Breast epithelium (tissue), 4 donors: ENCODE results near the gene OTUD7B. TPM values are rescaled to one million over a fixed set of nuclear protein-coding genes. Genes with fewer than 3 reads are reported as not detected.
A peak's percentile ranks its signal among the peaks of the same experiment; 100 is the strongest.

Experiments
- DNase-seq, 2 donors: peaks; one replicate each; pipeline ENCODE4 v3.0.0-alpha.2; 2019; ENCODE audit warnings: low spot score in 2 of 2
- H3K27ac ChIP-seq, 2 donors: fragments of 200-600 bp; sonication (generic) in 1 of 2; one replicate each; pipeline ENCODE4 v1.5.1; 2016 to 2019; ENCODE audit warnings: mild to moderate bottlenecking in 1 of 2
- H3K27me3 ChIP-seq, 2 donors: fragments of 200-600 bp; sonication (generic) in 1 of 2; one replicate each; pipeline versions ENCODE4 v1.5.1 to v1.6.0; 2017 to 2019; ENCODE audit warnings: control low read depth in 1 of 2, mild to moderate bottlenecking in 1 of 2
- H3K36me3 ChIP-seq: fragments of 200-600 bp; one replicate; pipeline ENCODE4 v1.5.1; 2019
- H3K4me1 ChIP-seq, 2 donors: fragments of 200-600 bp; sonication (generic); one replicate each; pipeline ENCODE4 v1.5.1; 2016 to 2019; ENCODE audit warnings: control low read depth in 1 of 2
- H3K4me3 ChIP-seq, 3 donors: fragments of 200-600 bp; sonication (generic); 1 replicate in 2 of 3; 2 replicates in 1 of 3; pipeline ENCODE4 v1.5.1; 2016 to 2019; ENCODE audit warnings: mild to moderate bottlenecking in 3 of 3, moderate library complexity in 2 of 3
- H3K9me3 ChIP-seq, 2 donors: fragments of 200-600 bp; sonication (generic) in 1 of 2; one replicate each; pipeline ENCODE4 v1.5.1; 2016 to 2019; ENCODE audit warnings: control low read depth in 1 of 2
- CTCF ChIP-seq, 3 donors: fragments of 450-650 bp; IDR thresholded peaks; one replicate each; pipeline ENCODE4 v1.5.1; 2016 to 2017; ENCODE audit warnings: antibody characterized with exemption in 3 of 3, mild to moderate bottlenecking in 3 of 3, moderate library complexity in 3 of 3
- POLR2A ChIP-seq: fragments of 450-650 bp; IDR thresholded peaks from one replicate; pipeline ENCODE4 v1.6.1; 2016; ENCODE audit warnings: antibody characterized with exemption, mild to moderate bottlenecking, moderate library complexity
- POLR2AphosphoS5 ChIP-seq, 3 donors: sonication (generic); formaldehyde crosslinking; IDR thresholded peaks; one replicate each; pipeline ENCODE4 v1.6.1; 2017; ENCODE audit warnings: antibody characterized with exemption in 3 of 3
- intact Hi-C: fragments of 100-400 bp; cut with DNase I; formaldehyde crosslinking; loops from one replicate; pipeline ENCODE4 v1.15.1; 2023; ENCODE audit warnings: low total_unique reads
- total RNA-seq, 3 donors: library from RNA; depleted of rRNA; stranded (reverse); fragments of >200 nt; gene quantifications; one replicate each; pipeline ENCODE4 v1.1.0, GENCODE V29; 2016

Gene OTUD7B
- total RNA-seq, 3 donors from 2014 or later, result 22.0 to 32.8 (median 28.1) TPM

DNA sequence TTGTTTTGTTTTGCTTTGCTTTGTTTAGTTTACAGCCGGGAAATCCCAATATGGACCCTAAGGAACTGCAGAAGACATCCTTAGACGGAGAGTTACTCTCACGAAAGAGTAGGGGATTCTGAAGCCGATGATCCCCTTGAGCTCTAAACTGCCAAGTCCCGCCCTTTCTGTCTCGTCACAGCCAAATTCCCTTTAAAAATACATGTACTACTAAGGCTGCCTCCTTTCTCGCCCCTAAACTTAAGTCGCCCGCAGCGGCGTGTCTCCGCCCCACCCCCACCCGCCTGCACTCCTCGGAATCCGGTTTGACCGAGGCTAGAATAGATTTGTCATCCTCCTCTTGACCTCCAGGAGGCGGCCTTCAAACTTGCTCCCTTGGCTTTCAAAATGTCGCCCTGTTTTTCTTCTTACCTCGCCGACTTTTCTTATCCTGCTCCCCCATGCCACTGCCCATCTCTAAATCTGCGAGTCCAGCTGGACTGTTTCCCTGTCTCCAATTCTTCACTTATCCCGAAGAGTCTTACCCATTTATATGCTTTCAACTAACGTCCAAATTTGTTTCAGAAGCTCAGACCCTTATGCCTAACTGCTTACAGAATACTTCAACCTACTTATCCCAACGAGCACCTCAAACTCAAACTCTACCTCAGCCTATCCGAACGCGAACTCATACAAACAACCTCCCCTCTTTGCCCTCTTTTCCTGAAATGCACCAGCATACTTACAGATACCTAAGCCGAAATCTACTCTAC, 122.1 kb downstream of the OTUD7B start:
- intact Hi-C loops, result no loop called here
- Histone ChIP-seq H3K27ac (peak overlapping the region; percentile 99 to 100), H3K9me3 (no peaks in the 10 kb centered on the region), H3K4me3 (peak overlapping the region; percentile 69 to 83 (median 78)), H3K36me3 (no peaks in the 10 kb centered on the region), H3K4me1 (peaks cover 0 to 13% of the 10 kb centered on the region in 2 donors), H3K27me3 (no peaks in the 10 kb centered on the region)
- no peak for TF ChIP-seq POLR2A
- TF ChIP-seq POLR2AphosphoS5 (IDR thresholded peaks at IDR 0.05), result peak in 1 of 3 donors; percentile 40
- peak; percentile 67 to 80 (median 68) for TF ChIP-seq CTCF (IDR thresholded peaks at IDR 0.05)
- DNase-seq, result peak; percentile 82 to 85

Other genes with a start within 250 kb of the OTUD7B start
- 1 to 10 TPM; 2.8 to 8.5 (median 3.8) TPM for gene FCGR1A, start 228.0 kb downstream of the OTUD7B start, total RNA-seq
- gene BOLA1, start 111.2 kb downstream of the OTUD7B start, total RNA-seq, result 10 to 100 TPM; 29.5 to 34.0 (median 33.4) TPM
- gene SV2A, start 92.9 kb downstream of the OTUD7B start, total RNA-seq, result 1 to 10 TPM in 2 of 3 donors, under 1 TPM in 1; 0.32 to 3.6 (median 2.2) TPM
- gene SF3B4, start 82.9 kb downstream of the OTUD7B start, total RNA-seq, result 1 to 10 TPM; 6.9 to 9.7 (median 7.4) TPM
- 10 to 100 TPM in 2 of 3 donors, 1 to 10 TPM in 1; 7.4 to 13.9 (median 13.8) TPM for gene MTMR11, start 73.8 kb downstream of the OTUD7B start, total RNA-seq
- 10 to 100 TPM; 37.1 to 72.0 (median 45.6) TPM for gene VPS45, start 57.0 kb upstream of the OTUD7B start, total RNA-seq
- gene PLEKHO1, start 139.2 kb upstream of the OTUD7B start, total RNA-seq, result 10 to 100 TPM; 20.8 to 58.0 (median 27.5) TPM
- gene ANP32E, start 225.4 kb upstream of the OTUD7B start, total RNA-seq, result 10 to 100 TPM; 16.5 to 21.6 (median 18.6) TPM
- gene CA14, start 247.0 kb upstream of the OTUD7B start, total RNA-seq, result not detected